Heart left ventricle (tissue), 16 donors: ENCODE results near the gene SLC19A2. TPM values are rescaled to one million over a fixed set of nuclear protein-coding genes. Genes with fewer than 3 reads are reported as not detected.

Experiments used
- ATAC-seq, 4 donors: fragments of 200-7000 bp; cut with Tn5 transposase; one replicate each; pipeline ENCODE4 v1.9.1; 2020 to 2022; ENCODE audit warnings: moderate library complexity in 4 of 4, mild to moderate bottlenecking in 3 of 4, moderate number of reproducible peaks in 1 of 4
- DNase-seq, 5 donors: peaks; one replicate each; pipeline ENCODE4 v3.0.0-alpha.2; 2020
- H3K27ac ChIP-seq, 12 donors: fragments of 200-600 bp; sonication (generic) in 4 of 12; one replicate each; pipeline versions ENCODE4 v1.5.0 to v1.8.0; 2016 to 2022; ENCODE audit warnings: mild to moderate bottlenecking in 2 of 12
- H3K27me3 ChIP-seq, 9 donors: fragments of 200-600 bp; sonication (generic) in 2 of 9; one replicate each; pipeline versions ENCODE4 v1.5.1 to v1.8.0; 2016 to 2022; ENCODE audit warnings: mild to moderate bottlenecking in 3 of 9
- H3K36me3 ChIP-seq, 9 donors: fragments of 200-600 bp; sonication (generic) in 2 of 9; one replicate each; pipeline versions ENCODE4 v1.5.0 to v1.8.0; 2018 to 2022; ENCODE audit warnings: mild to moderate bottlenecking in 2 of 9
- H3K4me1 ChIP-seq, 12 donors: fragments of 200-600 bp; sonication (generic) in 4 of 12; one replicate each; pipeline versions ENCODE4 v1.5.0 to v1.8.0; 2016 to 2022; ENCODE audit warnings: mild to moderate bottlenecking in 3 of 12
- H3K4me3 ChIP-seq, 12 donors: fragments of 200-600 bp; sonication (generic) in 4 of 12; one replicate each; pipeline versions ENCODE4 v1.5.0 to v1.8.0; 2017 to 2022; ENCODE audit warnings: mild to moderate bottlenecking in 9 of 12, moderate library complexity in 4 of 12
- H3K9me3 ChIP-seq, 12 donors: fragments of 200-600 bp; sonication (generic) in 4 of 12; one replicate each; pipeline versions ENCODE4 v1.5.0 to v1.8.0; 2016 to 2022; ENCODE audit warnings: mild to moderate bottlenecking in 1 of 12
- POLR2A ChIP-seq, 2 donors: fragments of 450-650 bp; IDR thresholded peaks; one replicate each; pipeline ENCODE4 v1.6.1; 2017; ENCODE audit warnings: antibody characterized with exemption in 2 of 2, mild to moderate bottlenecking in 2 of 2, moderate library complexity in 2 of 2
- WGBS, 4 donors: extraction: QIAGEN DNeasy Blood & Tissue Kit in 2 of 4; methylation state at CpG; one replicate each; pipeline versions ENCODE4 v1.1.5 to v1.1.7; 2013 to 2018; 5-methylcytosine and 5-hydroxymethylcytosine counted together
- intact Hi-C, 10 donors: fragments of 100-400 bp; cut with DNase I; formaldehyde crosslinking; loops; one replicate each; pipeline versions ENCODE4 v1.11.1 to v1.14.2; 2022
- polyA plus RNA-seq, 2 donors: library from polyadenylated mRNA; stranded (reverse); fragments of 200-250 nt; gene quantifications; one replicate each; pipeline ENCODE4 v1.2.3, GENCODE V29; 2013
- total RNA-seq, 9 donors: library from RNA; depleted of rRNA in 2 of 9; stranded (reverse); fragments of >200 nt in 2 of 9; fragmentation: NEBNext Ultra II Directional in 3 of 9; extraction: Animal tissue kit (Norgen Biotek cat#: 25700) in 3 of 9; gene quantifications; one replicate each; pipeline versions ENCODE4 v1.1.0 to v1.2.4, GENCODE V29; 2016 to 2023
- TF ChIP-seq, protein P1 (sequence below), 12 donors: fragments of 200-600 bp; sonication (generic) in 4 of 12; IDR thresholded peaks; one replicate each; pipeline versions ENCODE4 v1.5.0 to v1.8.0; 2018 to 2022; ENCODE audit warnings: antibody characterized with exemption in 12 of 12, mild to moderate bottlenecking in 5 of 12
- donor health status: ischemic (EF 13 %, LVEDD 7.1; RV severe dilation, severe dysfunction).
- donor health status: healthy with polysubstance abuse.
- donor health status: DM: no; HTN: yes; CAD: no.
- donor health status: DM: no; HTN: no; CAD: no.
- donor health status: ischemic (EF 25% LVEDD 6.9; RV normal size, moderate dysfunction).
- donor health status: ischemic (EF 25% LVEDD 5.7; RV mildly dilated, moderate dysfunction).
- donor health status: healthy.
- donor health status: DM: yes; HTN: yes; CAD: no.
- donor health status: ischemic (EF 35%, LVEDD 5.7; RV mildly dilated, moderate dysfunction).
- donor health status: nonischemic (EF 11% LVEDD 7.7; RV severe dilation, severe dysfunction).
- donor health status: DM: yes; HTN: yes; CAD: no.
- donor health status: PGD.
- donor health status: ischemic (EF 29% LVEDD 5.4; RV normal size, mild dysfunction).
- donor health status: nonischemic (EF 23%, LVEDD 6.1; RV moderate dilation, normal function).

The SLC19A2 gene
- total and polyA plus RNA-seq, 11 donors = 8.2 to 67.2 (median 14.3) TPM

DNA sequence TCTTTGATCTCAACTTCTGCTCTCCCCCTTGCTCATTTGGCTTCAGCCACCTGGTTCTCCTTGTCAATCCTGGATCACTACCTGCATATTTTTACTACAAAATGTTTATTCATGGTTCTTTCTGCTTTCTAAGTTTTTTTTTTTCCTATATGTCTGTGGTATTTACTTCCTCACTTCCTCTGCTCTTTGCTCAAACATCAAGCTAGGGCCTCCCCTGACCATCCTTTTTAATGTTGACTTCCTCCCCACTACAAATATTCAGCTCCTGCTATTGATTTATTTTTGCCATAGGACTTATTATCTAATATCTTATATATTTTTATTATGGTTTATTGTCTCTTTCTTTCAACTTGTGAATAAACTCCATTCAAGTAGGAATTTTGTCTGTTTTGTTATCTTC is 14.1 kb upstream of the SLC19A2 start:
- no peak overlapping the region for H3K4me3 ChIP-seq
- ATAC-seq = no peak
- TF ChIP-seq POLR2A (IDR thresholded peaks at IDR 0.05) = no peak
- TF ChIP-seq, protein P1, sequence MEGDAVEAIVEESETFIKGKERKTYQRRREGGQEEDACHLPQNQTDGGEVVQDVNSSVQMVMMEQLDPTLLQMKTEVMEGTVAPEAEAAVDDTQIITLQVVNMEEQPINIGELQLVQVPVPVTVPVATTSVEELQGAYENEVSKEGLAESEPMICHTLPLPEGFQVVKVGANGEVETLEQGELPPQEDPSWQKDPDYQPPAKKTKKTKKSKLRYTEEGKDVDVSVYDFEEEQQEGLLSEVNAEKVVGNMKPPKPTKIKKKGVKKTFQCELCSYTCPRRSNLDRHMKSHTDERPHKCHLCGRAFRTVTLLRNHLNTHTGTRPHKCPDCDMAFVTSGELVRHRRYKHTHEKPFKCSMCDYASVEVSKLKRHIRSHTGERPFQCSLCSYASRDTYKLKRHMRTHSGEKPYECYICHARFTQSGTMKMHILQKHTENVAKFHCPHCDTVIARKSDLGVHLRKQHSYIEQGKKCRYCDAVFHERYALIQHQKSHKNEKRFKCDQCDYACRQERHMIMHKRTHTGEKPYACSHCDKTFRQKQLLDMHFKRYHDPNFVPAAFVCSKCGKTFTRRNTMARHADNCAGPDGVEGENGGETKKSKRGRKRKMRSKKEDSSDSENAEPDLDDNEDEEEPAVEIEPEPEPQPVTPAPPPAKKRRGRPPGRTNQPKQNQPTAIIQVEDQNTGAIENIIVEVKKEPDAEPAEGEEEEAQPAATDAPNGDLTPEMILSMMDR (IDR thresholded peaks at IDR 0.05) = no peak

DNA sequence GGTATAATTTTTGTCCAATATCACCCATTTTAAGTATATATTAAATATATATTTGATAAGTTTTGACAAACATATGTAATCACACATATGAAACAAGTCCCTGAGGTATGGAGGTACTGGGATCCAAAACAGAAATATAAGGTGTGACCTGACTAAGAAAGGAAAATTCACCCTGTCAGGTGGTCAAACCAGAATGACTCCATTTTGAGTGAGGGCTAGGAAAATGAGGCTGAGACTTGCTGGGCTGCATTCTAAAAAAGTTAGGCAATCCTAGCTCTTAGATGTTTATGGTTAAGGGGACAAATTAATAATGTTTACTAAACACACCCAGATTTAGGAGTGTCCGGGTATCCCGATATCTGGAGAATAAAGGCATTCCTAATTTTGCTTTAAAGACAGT is 11.6 kb upstream of the SLC19A2 start:
- Histone ChIP-seq H3K27me3 (no peaks in the 10 kb centered on the region), H3K27ac (no peak overlapping the region), H3K36me3 (no peaks in the 10 kb centered on the region), H3K9me3 (no peaks in the 10 kb centered on the region), H3K4me1 (no peaks in the 10 kb centered on the region), H3K4me3 (no peak overlapping the region)
- ATAC-seq (no peak), DNase-seq (no peak)
- TF ChIP-seq, protein P1 (IDR thresholded peaks at IDR 0.05) = no peak
- no peak for TF ChIP-seq POLR2A (IDR thresholded peaks at IDR 0.05)
- intact Hi-C loops = no loop called here
- 96 to 99% (median 98%) methylated on average over 2 of the region's 2 CpGs for WGBS, 4 donors

More for the DNA sequence above, 14.1 kb upstream of the SLC19A2 start:
- Histone ChIP-seq H3K27me3 (no peaks in the 10 kb centered on the region), H3K4me1 (no peaks in the 10 kb centered on the region), H3K27ac (no peak overlapping the region), H3K36me3 (no peaks in the 10 kb centered on the region), H3K9me3 (no peaks in the 10 kb centered on the region)
- intact Hi-C loops = no loop called here
- DNase-seq = no peak

DNA sequence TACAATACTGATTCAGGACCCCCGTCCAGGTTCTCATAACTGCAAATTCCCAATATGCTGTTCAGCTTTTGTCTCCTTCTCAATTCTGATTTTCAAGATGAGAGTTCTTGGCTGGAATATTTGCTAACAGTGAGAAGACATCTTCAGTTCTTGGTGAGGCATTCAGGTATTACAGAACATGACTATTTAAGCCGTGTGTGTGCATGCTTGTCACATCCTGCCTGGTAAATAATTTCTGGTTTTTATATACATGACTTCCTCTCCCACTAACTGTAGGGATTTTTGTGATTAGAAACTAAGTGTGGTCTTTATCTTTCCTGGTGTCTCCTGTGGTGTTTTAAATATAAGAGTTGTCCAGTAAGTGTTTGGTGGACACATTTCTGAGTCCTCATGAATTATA is 10.2 kb upstream of the SLC19A2 start:
- H3K36me3 ChIP-seq = no peaks in the 10 kb centered on the region
- H3K4me3 ChIP-seq = no peak overlapping the region
- 59 to 71% (median 64%) methylated on average over 2 of the region's 2 CpGs for WGBS, 4 donors
- ATAC-seq = no peak
- no peaks in the 10 kb centered on the region for H3K4me1 ChIP-seq
- no peak overlapping the region for H3K27ac ChIP-seq
- TF ChIP-seq POLR2A (IDR thresholded peaks at IDR 0.05) = no peak
- TF ChIP-seq, protein P1 (IDR thresholded peaks at IDR 0.05) = no peak
- no peaks in the 10 kb centered on the region for H3K9me3 ChIP-seq
- DNase-seq = no peak
- H3K27me3 ChIP-seq = no peaks in the 10 kb centered on the region
- intact Hi-C loops = no loop called here

DNA sequence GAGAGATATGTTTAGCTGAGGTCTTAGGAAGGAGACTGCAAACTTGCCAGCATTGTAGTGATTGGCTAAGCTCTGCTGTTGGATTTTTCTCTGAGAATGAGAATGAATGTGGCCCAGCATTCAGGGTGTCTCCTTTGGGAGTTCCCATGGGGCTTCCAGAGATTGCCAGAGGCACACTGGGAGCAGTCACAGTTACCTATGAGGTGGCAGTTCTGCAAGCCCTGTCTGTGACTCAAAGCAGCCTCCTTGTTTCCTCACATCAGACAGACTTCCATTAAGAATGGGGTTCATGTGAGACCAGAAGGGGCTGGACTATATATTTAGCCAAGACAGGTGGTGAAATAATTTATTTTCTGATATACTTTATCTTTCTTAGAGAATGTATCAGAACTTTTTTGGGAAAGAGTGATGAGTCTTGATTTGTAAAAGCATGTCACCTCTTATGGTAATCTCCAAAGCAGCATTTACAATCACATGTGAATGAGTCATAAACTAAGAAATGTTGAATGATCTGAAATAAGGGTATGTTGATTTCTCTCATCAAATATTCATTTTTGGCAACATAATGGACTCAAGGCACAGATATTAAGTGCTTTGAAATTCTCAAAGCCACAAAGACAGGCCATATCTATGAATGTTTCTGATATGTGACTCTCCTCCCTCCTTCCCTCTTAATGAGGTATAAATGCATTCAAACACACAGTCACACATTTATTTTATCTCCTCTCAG is 9.5 kb upstream of the SLC19A2 start:
- DNase-seq (no peak), ATAC-seq (no peak)
- H3K4me3 ChIP-seq = no peak overlapping the region
- H3K36me3 ChIP-seq = no peaks in the 10 kb centered on the region
- no peaks in the 10 kb centered on the region for H3K4me1 ChIP-seq
- intact Hi-C loops = no loop called here
- TF ChIP-seq POLR2A (IDR thresholded peaks at IDR 0.05) = no peak
- TF ChIP-seq, protein P1 (IDR thresholded peaks at IDR 0.05) = no peak
- no peak overlapping the region for H3K27ac ChIP-seq
- no peaks in the 10 kb centered on the region for H3K9me3 ChIP-seq
- no peaks in the 10 kb centered on the region for H3K27me3 ChIP-seq
